ENCODE measurements around the gene FCER2. TPM values are rescaled to one million over a fixed set of nuclear protein-coding genes. Genes with fewer than 3 reads are reported as not detected.

Gene FCER2
- total and polyA plus RNA-seq, 2 of the 4 experiments (the other 2 are of a cell fraction): not detected

DNA sequence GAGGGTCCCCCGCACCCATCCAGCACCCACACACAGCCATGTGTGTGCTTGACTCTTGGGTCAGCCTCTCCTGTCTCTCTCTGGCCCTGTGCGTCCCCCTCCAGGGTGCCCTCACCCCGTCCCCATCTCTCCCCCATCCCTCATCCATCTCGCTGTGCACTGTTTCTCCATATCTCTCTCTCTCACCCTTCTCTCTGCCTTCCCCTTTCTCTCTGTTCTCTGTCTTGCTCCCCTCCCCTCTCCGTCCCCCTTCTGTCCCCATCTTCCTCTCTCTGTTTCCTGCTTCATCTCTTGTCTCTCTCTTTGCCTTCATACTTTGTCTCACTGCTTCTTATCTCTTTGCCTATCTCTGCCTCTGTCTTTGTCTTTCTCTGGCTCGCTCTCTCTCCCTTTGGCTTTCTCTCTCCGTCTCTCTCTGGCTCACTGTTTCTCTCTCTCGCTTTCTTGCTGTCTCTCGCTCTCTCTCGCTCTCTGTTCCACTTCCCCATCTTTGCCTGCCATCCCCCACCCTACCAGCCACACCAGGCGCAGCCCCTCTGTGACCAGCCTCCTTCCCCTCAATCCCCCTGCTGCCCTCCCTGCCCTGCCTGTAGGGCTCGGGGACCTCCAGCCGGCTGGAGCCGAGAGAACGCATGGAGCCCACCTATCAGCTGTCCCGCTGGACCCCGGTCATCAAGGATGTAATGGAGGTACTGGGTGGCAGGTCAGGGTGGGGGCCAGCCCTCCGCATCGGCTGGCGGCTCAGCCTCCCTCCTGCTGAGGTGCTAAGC, 56.1 kb downstream of the FCER2 start:
- no peak overlapping the region for H4K8ac ChIP-seq (ENCODE audit: low read depth in 2 of 2, low read length in 2 of 2)
- no peak overlapping the region for H2BK20ac ChIP-seq (ENCODE audit: low read depth, low read length)
- H3K9me3 ChIP-seq (ENCODE audit: control insufficient read depth, insufficient read depth, low read length): no peaks in the 10 kb centered on the region
- no peaks in the 10 kb centered on the region for H3K9me1 ChIP-seq (ENCODE audit: insufficient read depth, low read length)
- 46% methylated on average over 7 of the region's 20 CpGs; no CpG with 5 or more reads in 1 of the 2 experiments for WGBS, 2 experiments (ENCODE audit: extremely low coverage in 2 of 2, insufficient read length in 1 of 2)
- H2BK15ac ChIP-seq (ENCODE audit: low read depth, low read length): no peak overlapping the region
- in situ Hi-C loops (cut with MboI; ENCODE audit: low sequenced_read_pairs) (no loop called here), intact Hi-C loops (cut with micrococcal nuclease) (no loop called here), dilution Hi-C loops (cut with HindIII; ENCODE audit: low sequenced_read_pairs, unreplicated experiment) (no loop called here)
- H2AK9ac ChIP-seq (replicated peaks; ENCODE audit: low read depth, low read length, poor library complexity): no peak overlapping the region
- H3K23ac ChIP-seq (ENCODE audit: low read depth, low read length): no peak overlapping the region
- H3K9ac ChIP-seq (ENCODE audit: low read depth, low read length): no peak overlapping the region
- ChIA-PET POLR2A (ENCODE audit: unreplicated experiment) (no interaction called here), CTCF (no interaction called here)
- no peak overlapping the region for H3K4me2 ChIP-seq (ENCODE audit: low read depth, low read length)
- H4K91ac ChIP-seq (ENCODE audit: insufficient read depth, low read depth, low read length): no peak overlapping the region
- no peaks in the 10 kb centered on the region for H3K4me1 ChIP-seq (ENCODE audit: control insufficient read depth, insufficient read depth, low read length)
- H3K79me1 ChIP-seq (ENCODE audit: low read depth in 1 of 2, low read length in 2 of 2): no peaks in the 10 kb centered on the region
- no peaks in the 10 kb centered on the region for H3K36me3 ChIP-seq (ENCODE audit: control insufficient read depth, insufficient read depth, low read length)
- no TSS peak for BruUV-seq (replicated peaks)
- no peak overlapping the region for H3K18ac ChIP-seq (ENCODE audit: low read depth, low read length)
- ATAC-seq (ENCODE audit: low read depth) (no peak), DNase-seq (no peak)
- no peak overlapping the region for H4K5ac ChIP-seq (ENCODE audit: low read depth, low read length)
- H3K27ac ChIP-seq (ENCODE audit: insufficient read depth, low read length): no peak overlapping the region
- peaks cover 4% of the 10 kb centered on the region; the same call in 1 of the 2 replicates for H3K27me3 ChIP-seq (ENCODE audit: control insufficient read depth, insufficient read depth, low read length)
- H3K4ac ChIP-seq (ENCODE audit: low read depth, low read length): no peak overlapping the region
- H2AFZ ChIP-seq (replicated peaks; ENCODE audit: low read length, poor library complexity): no peak overlapping the region
- H2BK5ac ChIP-seq (ENCODE audit: low read depth, low read length, poor library complexity, severe bottlenecking): no peak overlapping the region
- no peak overlapping the region for H3K56ac ChIP-seq (ENCODE audit: extremely low read depth, insufficient read depth, low read length)
- TF ChIP-seq, protein P1, sequence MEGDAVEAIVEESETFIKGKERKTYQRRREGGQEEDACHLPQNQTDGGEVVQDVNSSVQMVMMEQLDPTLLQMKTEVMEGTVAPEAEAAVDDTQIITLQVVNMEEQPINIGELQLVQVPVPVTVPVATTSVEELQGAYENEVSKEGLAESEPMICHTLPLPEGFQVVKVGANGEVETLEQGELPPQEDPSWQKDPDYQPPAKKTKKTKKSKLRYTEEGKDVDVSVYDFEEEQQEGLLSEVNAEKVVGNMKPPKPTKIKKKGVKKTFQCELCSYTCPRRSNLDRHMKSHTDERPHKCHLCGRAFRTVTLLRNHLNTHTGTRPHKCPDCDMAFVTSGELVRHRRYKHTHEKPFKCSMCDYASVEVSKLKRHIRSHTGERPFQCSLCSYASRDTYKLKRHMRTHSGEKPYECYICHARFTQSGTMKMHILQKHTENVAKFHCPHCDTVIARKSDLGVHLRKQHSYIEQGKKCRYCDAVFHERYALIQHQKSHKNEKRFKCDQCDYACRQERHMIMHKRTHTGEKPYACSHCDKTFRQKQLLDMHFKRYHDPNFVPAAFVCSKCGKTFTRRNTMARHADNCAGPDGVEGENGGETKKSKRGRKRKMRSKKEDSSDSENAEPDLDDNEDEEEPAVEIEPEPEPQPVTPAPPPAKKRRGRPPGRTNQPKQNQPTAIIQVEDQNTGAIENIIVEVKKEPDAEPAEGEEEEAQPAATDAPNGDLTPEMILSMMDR (conservative IDR thresholded peaks at IDR 0.05; ENCODE audit: low read depth, low read length): no peak
- H2BK120ac ChIP-seq (ENCODE audit: low read depth, low read length): no peak overlapping the region
- H3K4me3 ChIP-seq (ENCODE audit: insufficient read depth, low read depth, low read length): no peak overlapping the region
- no peak overlapping the region for H2AK5ac ChIP-seq (ENCODE audit: low read depth, low read length)
- no peaks in the 10 kb centered on the region for H4K20me1 ChIP-seq (ENCODE audit: insufficient read depth, low read length)
- H3K14ac ChIP-seq (replicated peaks; ENCODE audit: low read depth, low read length): no peak overlapping the region
